A172 (cell line): ENCODE results near the gene RPS10. TPM values are rescaled to one million over a fixed set of nuclear protein-coding genes. Genes with fewer than 3 reads are reported as not detected.
"Not testable (repeated sequence)": the region's sequence is repeated elsewhere in the genome, so short reads cannot be mapped to it uniquely, and the experiment has no call there.

ENCODE experiments used
- DNase-seq: peaks from one replicate; pipeline ENCODE4 v3.0.0-alpha.2; 2015; ENCODE audit warnings: low spot score
- total RNA-seq: library from RNA; depleted of rRNA; stranded (reverse); fragments of >200 nt; shearing (Covaris generic); gene quantifications from 2 replicates; pipeline ENCODE4 v1.2.3, GENCODE V29; 2014; rRNA removed

RPS10 gene
- total RNA-seq, 1 experiment from 2014 or later: 2,323 TPM

DNA sequence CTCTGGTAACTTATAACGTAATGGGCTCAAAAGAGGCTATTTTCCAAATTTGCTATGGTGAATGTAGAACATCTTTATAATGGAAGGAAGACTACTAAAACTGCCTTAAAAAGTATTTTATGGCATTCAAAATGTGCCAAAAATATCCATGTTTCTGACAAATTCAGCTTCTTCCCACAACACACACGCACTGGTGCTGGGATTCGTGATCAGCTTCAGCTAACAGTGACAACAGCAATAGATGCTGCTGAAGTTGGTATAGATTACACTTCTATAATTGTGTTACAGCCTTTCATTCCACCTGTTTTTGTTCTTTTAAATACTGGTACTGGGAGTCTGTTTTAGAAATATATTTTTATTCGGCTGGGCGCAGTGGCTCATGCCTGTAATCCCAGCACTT lies 52.4 kb downstream of the RPS10 start:
- no peak for DNase-seq

DNA sequence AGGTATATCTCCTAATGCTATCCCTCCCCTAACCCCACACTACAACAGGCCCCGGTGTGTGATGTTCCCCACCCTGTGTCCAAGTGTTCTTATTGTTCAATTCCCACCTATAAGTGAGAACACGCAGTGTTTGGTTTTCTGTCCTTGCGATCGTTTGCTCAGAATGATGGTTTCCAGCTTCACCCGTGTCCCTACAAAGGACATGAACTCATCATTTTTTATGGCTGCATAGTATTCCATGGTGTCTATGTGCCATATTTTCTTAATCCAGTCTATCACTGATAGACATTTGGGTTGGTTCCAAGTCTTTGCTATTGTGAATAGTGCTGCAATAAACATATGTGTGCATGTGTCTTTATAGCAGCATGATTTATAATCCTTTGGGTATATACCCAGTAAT lies 54.0 kb downstream of the RPS10 start:
- not testable (repeated sequence) for DNase-seq

- DNase-seq: no peak
Observed at GRCh38 chr6:34370361-34370760, 55.5 kb downstream of the RPS10 start.

- no peak for DNase-seq
Observed at GRCh38 chr6:34369385-34369784, 56.5 kb downstream of the RPS10 start.

Other genes starting within 250 kb of the RPS10 start
- 72.3 and 117 TPM in 2 replicates for gene HMGA1, start 189.2 kb downstream of the RPS10 start, total RNA-seq
- gene SMIM29, start 177.1 kb downstream of the RPS10 start, total RNA-seq: 49.6 and 70.8 TPM in 2 replicates
- 12.8 and 13.1 TPM in 2 replicates for gene NUDT3, start 33.4 kb downstream of the RPS10 start, total RNA-seq
- gene PACSIN1, start 40.0 kb upstream of the RPS10 start, total RNA-seq: 0.31 TPM in 1 of 2 replicates, not detected in the other
- not detected in 2 replicates for gene SPDEF, start 130.3 kb upstream of the RPS10 start, total RNA-seq